ENCODE data around the gene PHAF1.
"Not testable (repeated sequence)": the region's sequence is repeated elsewhere in the genome, so short reads cannot be mapped to it uniquely, and the experiment has no call there.

PHAF1 gene

GRCh38 chr16:67114793-67115192 lies 5.1 kb downstream of the PHAF1 start:
- TF ChIP-seq, protein P1, sequence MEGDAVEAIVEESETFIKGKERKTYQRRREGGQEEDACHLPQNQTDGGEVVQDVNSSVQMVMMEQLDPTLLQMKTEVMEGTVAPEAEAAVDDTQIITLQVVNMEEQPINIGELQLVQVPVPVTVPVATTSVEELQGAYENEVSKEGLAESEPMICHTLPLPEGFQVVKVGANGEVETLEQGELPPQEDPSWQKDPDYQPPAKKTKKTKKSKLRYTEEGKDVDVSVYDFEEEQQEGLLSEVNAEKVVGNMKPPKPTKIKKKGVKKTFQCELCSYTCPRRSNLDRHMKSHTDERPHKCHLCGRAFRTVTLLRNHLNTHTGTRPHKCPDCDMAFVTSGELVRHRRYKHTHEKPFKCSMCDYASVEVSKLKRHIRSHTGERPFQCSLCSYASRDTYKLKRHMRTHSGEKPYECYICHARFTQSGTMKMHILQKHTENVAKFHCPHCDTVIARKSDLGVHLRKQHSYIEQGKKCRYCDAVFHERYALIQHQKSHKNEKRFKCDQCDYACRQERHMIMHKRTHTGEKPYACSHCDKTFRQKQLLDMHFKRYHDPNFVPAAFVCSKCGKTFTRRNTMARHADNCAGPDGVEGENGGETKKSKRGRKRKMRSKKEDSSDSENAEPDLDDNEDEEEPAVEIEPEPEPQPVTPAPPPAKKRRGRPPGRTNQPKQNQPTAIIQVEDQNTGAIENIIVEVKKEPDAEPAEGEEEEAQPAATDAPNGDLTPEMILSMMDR (conservative IDR thresholded peaks at IDR 0.05; ENCODE audit: low read depth, low read length), result no peak
- H3K4me3 ChIP-seq (ENCODE audit: low read length), result no peak overlapping the region
- DNase-seq (ENCODE audit: low read depth), result no peak

- no peak overlapping the region for H3K4me3 ChIP-seq (ENCODE audit: low read length)
- DNase-seq (ENCODE audit: low read depth), result peak; percentile 38
- TF ChIP-seq, protein P1 (conservative IDR thresholded peaks at IDR 0.05; ENCODE audit: low read depth, low read length), result no peak
These were observed 5.9 kb downstream of the PHAF1 start for GRCh38 chr16:67115639-67116038.

GRCh38 chr16:67116388-67117311 lies 6.9 kb downstream of the PHAF1 start:
- no peak overlapping the region for H3K4me3 ChIP-seq (ENCODE audit: low read length)
- no peak for DNase-seq (ENCODE audit: low read depth)
- TF ChIP-seq, protein P1 (conservative IDR thresholded peaks at IDR 0.05; ENCODE audit: low read depth, low read length), result no peak

GRCh38 chr16:67117716-67118115 lies 8.0 kb downstream of the PHAF1 start:
- no peak overlapping the region for H3K4me3 ChIP-seq (ENCODE audit: low read length)
- TF ChIP-seq, protein P1 (conservative IDR thresholded peaks at IDR 0.05; ENCODE audit: low read depth, low read length), result no peak
- no peak for DNase-seq (ENCODE audit: low read depth)

DNA sequence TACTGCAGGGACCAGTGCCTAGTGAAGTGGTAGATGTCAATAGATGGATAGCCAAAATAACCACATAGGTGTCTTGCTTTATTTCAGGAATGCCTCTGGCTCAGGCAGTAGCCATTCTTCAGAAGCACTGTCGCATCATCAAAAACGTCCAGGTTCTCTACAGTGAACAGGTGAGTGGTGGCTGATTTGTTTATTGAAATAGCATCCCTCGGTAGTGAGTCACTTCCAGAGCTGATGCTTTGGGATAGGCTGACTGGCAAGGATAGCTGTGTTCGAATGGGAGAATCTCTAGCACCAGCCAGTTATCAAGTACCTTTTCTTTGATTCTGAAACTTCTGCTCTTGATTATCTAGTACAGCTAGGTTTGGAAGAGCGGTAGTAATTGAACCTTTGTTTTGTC lies 10.3 kb downstream of the PHAF1 start:
- TF ChIP-seq, protein P1 (conservative IDR thresholded peaks at IDR 0.05; ENCODE audit: low read depth, low read length), result no peak
- no peak for DNase-seq (ENCODE audit: low read depth)
- H3K4me3 ChIP-seq (ENCODE audit: low read length), result no peak overlapping the region

GRCh38 chr16:67122799-67123198 lies 13.1 kb downstream of the PHAF1 start:
- DNase-seq (ENCODE audit: low read depth), result not testable (repeated sequence)

GRCh38 chr16:67128417-67128816 lies 18.7 kb downstream of the PHAF1 start:
- TF ChIP-seq, protein P1 (conservative IDR thresholded peaks at IDR 0.05; ENCODE audit: low read depth, low read length), result no peak
- no peak overlapping the region for H3K4me3 ChIP-seq (ENCODE audit: low read length)
- DNase-seq (ENCODE audit: low read depth), result no peak

More at GRCh38 chr16:67122799-67123198, 13.1 kb downstream of the PHAF1 start:
- not testable (repeated sequence) for H3K4me3 ChIP-seq (ENCODE audit: low read length)

All from retinal pigment epithelial cell (primary cell).